GM12892 (cell line): Measurements from ENCODE around the gene LLGL1.

Source experiments
- POLR2A ChIP-seq: IDR thresholded peaks from 2 replicates; pipeline ENCODE4 v1.6.1; 2011; ENCODE audit warnings: low read depth, low read length, control low read depth
- TAF1 ChIP-seq: IDR thresholded peaks from 2 replicates; pipeline ENCODE4 v1.6.1; 2011; ENCODE audit warnings: low read depth, mild to moderate bottlenecking, control low read depth, low read length, borderline replicate concordance

GRCh38 chr17:18278867-18279266 lies 53.4 kb downstream of the LLGL1 start:
- TF ChIP-seq TAF1: no peak
- TF ChIP-seq POLR2A: no peak
